Left lung (tissue), 10 donors: ENCODE data around the gene COBL. TPM values are rescaled to one million over a fixed set of nuclear protein-coding genes. Genes with fewer than 3 reads are reported as not detected.
"Not testable (repeated sequence)": the region's sequence is repeated elsewhere in the genome, so short reads cannot be mapped to it uniquely, and the experiment has no call there.

Experiments used
- ATAC-seq: fragments of 200-7000 bp; cut with Tn5 transposase; one replicate; pipeline ENCODE4 v1.9.1; 2020; ENCODE audit warnings: moderate library complexity
- DNase-seq, 4 donors: peaks; one replicate each; pipeline ENCODE4 v3.0.0-alpha.2; 2013 to 2020
- H3K27ac ChIP-seq, 2 donors: fragments of 200-600 bp; sonication (generic) in 1 of 2; one replicate each; pipeline versions ENCODE4 v1.5.0 to v1.8.0; 2020 to 2021
- H3K27me3 ChIP-seq, 2 donors: fragments of 200-600 bp; sonication (generic) in 1 of 2; one replicate each; pipeline versions ENCODE4 v1.5.0 to v1.8.0; 2020 to 2021
- H3K36me3 ChIP-seq, 2 donors: fragments of 200-600 bp; sonication (generic) in 1 of 2; one replicate each; pipeline versions ENCODE4 v1.5.0 to v1.8.0; 2020 to 2021
- H3K4me1 ChIP-seq, 2 donors: fragments of 200-600 bp; one replicate each; pipeline ENCODE4 v1.8.0; 2021
- H3K4me3 ChIP-seq, 2 donors: fragments of 200-600 bp; sonication (generic) in 1 of 2; one replicate each; pipeline versions ENCODE4 v1.5.0 to v1.8.0; 2020 to 2021; ENCODE audit warnings: mild to moderate bottlenecking in 1 of 2
- H3K9me3 ChIP-seq, 2 donors: fragments of 200-600 bp; sonication (generic) in 1 of 2; one replicate each; pipeline versions ENCODE4 v1.5.0 to v1.8.0; 2020 to 2021
- CTCF ChIP-seq, 2 donors: fragments of 200-600 bp; sonication (generic) in 1 of 2; IDR thresholded peaks; one replicate each; pipeline versions ENCODE4 v1.5.0 to v1.8.0; 2021; ENCODE audit warnings: antibody characterized with exemption in 2 of 2
- intact Hi-C, 2 donors: fragments of 100-400 bp; cut with DNase I; formaldehyde crosslinking; loops; one replicate each; pipeline versions ENCODE4 v1.11.2 to v1.14.2; 2022
- polyA plus RNA-seq, 6 donors: library from polyadenylated mRNA; unstranded; fragments of 120-200 nt; gene quantifications; one replicate each; pipeline ENCODE4 v1.2.1, GENCODE V29; 2013; ENCODE audit not compliant: insufficient read length in 6 of 6
- total RNA-seq, 2 donors: library from RNA; stranded (reverse); fragmentation: NEBNext Ultra II Directional; extraction: Animal tissue kit (Norgen Biotek cat#: 25700); gene quantifications; one replicate each; pipeline ENCODE4 v1.2.1, GENCODE V29; 2021
- donor health status: DM: no; HTN: yes; CAD: no.
- donor health status: DM: no; HTN: no; CAD: no.

Gene COBL
- total and polyA plus RNA-seq, 8 donors: 3.6 to 36.1 (median 6.4) TPM

GRCh38 chr7:51210766-51211165 lies 105.8 kb downstream of the COBL start:
- H3K36me3 ChIP-seq: no peaks in the 10 kb centered on the region
- H3K27ac ChIP-seq: no peak overlapping the region
- intact Hi-C loops: no loop called here
- ATAC-seq (no peak), DNase-seq (no peak)
- H3K9me3 ChIP-seq: no peaks in the 10 kb centered on the region
- no peak overlapping the region for H3K4me3 ChIP-seq
- no peak for TF ChIP-seq CTCF (IDR thresholded peaks at IDR 0.05)
- no peaks in the 10 kb centered on the region for H3K27me3 ChIP-seq
- no peaks in the 10 kb centered on the region for H3K4me1 ChIP-seq

- no peak overlapping the region for H3K4me3 ChIP-seq
- DNase-seq (no peak), ATAC-seq (no peak)
- H3K27me3 ChIP-seq: no peaks in the 10 kb centered on the region
- TF ChIP-seq CTCF (IDR thresholded peaks at IDR 0.05): no peak
- H3K36me3 ChIP-seq: no peaks in the 10 kb centered on the region
- intact Hi-C loops: no loop called here
- no peak overlapping the region for H3K27ac ChIP-seq
- no peaks in the 10 kb centered on the region for H3K4me1 ChIP-seq
- H3K9me3 ChIP-seq: peaks cover 0 to 5% of the 10 kb centered on the region in 2 donors
Observed at GRCh38 chr7:51209426-51209825, 107.2 kb downstream of the COBL start.

GRCh38 chr7:51208125-51208524 lies 108.5 kb downstream of the COBL start:
- H3K4me3 ChIP-seq, H3K36me3 ChIP-seq, H3K27ac ChIP-seq, ATAC-seq, H3K27me3 ChIP-seq, H3K4me1 ChIP-seq, intact Hi-C loops, DNase-seq: not testable (repeated sequence)
- H3K9me3 ChIP-seq: peaks cover 0 to 14% of the 10 kb centered on the region in 2 donors

GRCh38 chr7:51198654-51199053 lies 118.0 kb downstream of the COBL start:
- Histone ChIP-seq H3K4me3 (no peak overlapping the region), H3K4me1 (no peaks in the 10 kb centered on the region), H3K27me3 (no peaks in the 10 kb centered on the region), H3K9me3 (peaks cover 0 to 10% of the 10 kb centered on the region in 2 donors), H3K27ac (no peak overlapping the region), H3K36me3 (no peaks in the 10 kb centered on the region)
- intact Hi-C loops: no loop called here
- DNase-seq (no peak), ATAC-seq (no peak)
- TF ChIP-seq CTCF (IDR thresholded peaks at IDR 0.05): no peak

- Histone ChIP-seq H3K36me3 (no peaks in the 10 kb centered on the region), H3K27ac (no peak overlapping the region), H3K4me3 (no peak overlapping the region), H3K9me3 (no peaks in the 10 kb centered on the region), H3K4me1 (no peaks in the 10 kb centered on the region), H3K27me3 (no peaks in the 10 kb centered on the region)
- TF ChIP-seq CTCF (IDR thresholded peaks at IDR 0.05): no peak
- ATAC-seq (no peak), DNase-seq (no peak)
- intact Hi-C loops: no loop called here
Observed at GRCh38 chr7:51190969-51191368, 125.6 kb downstream of the COBL start.

- no peak overlapping the region for H3K27ac ChIP-seq
- H3K9me3 ChIP-seq: no peaks in the 10 kb centered on the region
- no peak overlapping the region for H3K4me3 ChIP-seq
- DNase-seq (no peak), ATAC-seq (no peak)
- intact Hi-C loops: no loop called here
- no peaks in the 10 kb centered on the region for H3K4me1 ChIP-seq
- H3K36me3 ChIP-seq: no peaks in the 10 kb centered on the region
- no peak for TF ChIP-seq CTCF (IDR thresholded peaks at IDR 0.05)
- no peaks in the 10 kb centered on the region for H3K27me3 ChIP-seq
Observed at GRCh38 chr7:51189777-51190176, 126.8 kb downstream of the COBL start.
